ENCODE results near the gene NTNG1. TPM values are rescaled to one million over a fixed set of nuclear protein-coding genes. Genes with fewer than 3 reads are reported as not detected.

NTNG1 gene
- total RNA-seq, 1 donor from 2014 or later, result 8.1 TPM

DNA sequence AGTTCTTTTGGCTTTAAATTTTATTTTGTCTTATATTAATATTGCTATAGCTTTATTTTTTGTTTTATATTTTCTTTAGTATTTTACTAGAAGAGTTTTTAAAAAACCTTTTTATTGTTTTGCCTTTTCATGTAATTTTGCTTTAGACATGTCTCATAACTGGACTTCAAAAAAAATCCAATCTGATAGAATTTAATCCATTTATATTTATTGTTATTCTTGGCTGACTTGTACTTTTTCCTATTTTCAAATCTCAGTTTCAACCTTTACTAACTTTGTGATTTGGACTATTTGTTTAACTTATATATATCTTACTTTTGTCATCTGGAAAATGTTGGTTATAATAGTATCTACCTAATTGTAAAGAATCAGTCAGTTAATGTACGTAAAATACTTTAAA lies 61.2 kb downstream of the NTNG1 start:
- no peaks in the 10 kb centered on the region for H3K9me3 Mint-ChIP-seq (ENCODE audit: unreplicated experiment)
- Histone ChIP-seq H4K20me1 (ENCODE audit: insufficient read depth, low read length) (no peaks in the 10 kb centered on the region), H2AFZ (ENCODE audit: low read depth, low read length) (no peak overlapping the region), H3K79me2 (ENCODE audit: insufficient read depth, low read length) (peaks cover 3% of the 10 kb centered on the region), H3K4me3 (ENCODE audit: insufficient read depth, low read depth, low read length) (no peak overlapping the region), H3K36me3 (ENCODE audit: insufficient read depth, low read length) (no peaks in the 10 kb centered on the region), H3K27ac (ENCODE audit: low read depth, low read length) (no peak overlapping the region), H3K9ac (ENCODE audit: low read length) (no peak overlapping the region), H3K27me3 (ENCODE audit: insufficient read depth, low read length) (no peaks in the 10 kb centered on the region), H3K4me1 (ENCODE audit: insufficient read depth, low read length) (no peaks in the 10 kb centered on the region), H3K9me3 (ENCODE audit: insufficient read depth, low read depth, low read length) (no peaks in the 10 kb centered on the region), H3K4me2 (ENCODE audit: low read length) (no peak overlapping the region)
- DNase-seq (ENCODE audit: low read depth) (no peak), FAIRE-seq (no peak)
- no peak overlapping the region for H3K27ac Mint-ChIP-seq (ENCODE audit: unreplicated experiment)
- H3K4me3 Mint-ChIP-seq (ENCODE audit: unreplicated experiment), result no peak overlapping the region
- no peak for TF ChIP-seq EZH2 (IDR thresholded peaks at IDR 0.05; ENCODE audit: insufficient read depth, low read length)
- TF ChIP-seq, protein P1, sequence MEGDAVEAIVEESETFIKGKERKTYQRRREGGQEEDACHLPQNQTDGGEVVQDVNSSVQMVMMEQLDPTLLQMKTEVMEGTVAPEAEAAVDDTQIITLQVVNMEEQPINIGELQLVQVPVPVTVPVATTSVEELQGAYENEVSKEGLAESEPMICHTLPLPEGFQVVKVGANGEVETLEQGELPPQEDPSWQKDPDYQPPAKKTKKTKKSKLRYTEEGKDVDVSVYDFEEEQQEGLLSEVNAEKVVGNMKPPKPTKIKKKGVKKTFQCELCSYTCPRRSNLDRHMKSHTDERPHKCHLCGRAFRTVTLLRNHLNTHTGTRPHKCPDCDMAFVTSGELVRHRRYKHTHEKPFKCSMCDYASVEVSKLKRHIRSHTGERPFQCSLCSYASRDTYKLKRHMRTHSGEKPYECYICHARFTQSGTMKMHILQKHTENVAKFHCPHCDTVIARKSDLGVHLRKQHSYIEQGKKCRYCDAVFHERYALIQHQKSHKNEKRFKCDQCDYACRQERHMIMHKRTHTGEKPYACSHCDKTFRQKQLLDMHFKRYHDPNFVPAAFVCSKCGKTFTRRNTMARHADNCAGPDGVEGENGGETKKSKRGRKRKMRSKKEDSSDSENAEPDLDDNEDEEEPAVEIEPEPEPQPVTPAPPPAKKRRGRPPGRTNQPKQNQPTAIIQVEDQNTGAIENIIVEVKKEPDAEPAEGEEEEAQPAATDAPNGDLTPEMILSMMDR (IDR thresholded peaks at IDR 0.05; ENCODE audit: insufficient read depth, low read depth, low read length), result no peak
- no peaks in the 10 kb centered on the region for H3K4me1 Mint-ChIP-seq (ENCODE audit: low read depth, unreplicated experiment)
- H3K36me3 Mint-ChIP-seq (ENCODE audit: low read depth, unreplicated experiment), result no peaks in the 10 kb centered on the region
- H3K27me3 Mint-ChIP-seq (ENCODE audit: low read depth, unreplicated experiment), result no peaks in the 10 kb centered on the region

DNA sequence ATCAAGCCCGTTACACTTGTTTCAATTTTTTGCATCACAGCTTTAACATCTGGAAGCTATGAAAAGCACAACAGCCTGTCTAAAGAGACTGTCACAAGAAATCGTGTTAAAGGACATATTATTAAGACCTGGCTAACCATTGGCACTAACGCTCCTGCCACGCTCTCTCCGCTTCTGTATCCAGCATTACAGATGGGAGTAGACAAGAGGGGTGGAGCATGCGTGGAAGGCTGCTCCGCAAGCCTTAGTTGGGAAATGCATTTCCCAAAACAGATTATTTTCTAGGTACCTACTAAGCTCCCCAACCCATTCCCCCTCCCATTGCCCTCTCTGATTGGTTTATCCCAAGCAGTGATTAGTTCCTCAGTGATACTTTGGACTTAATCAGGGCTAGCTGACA lies 72.4 kb downstream of the NTNG1 start:
- no peak overlapping the region for H3K4me3 ChIP-seq (ENCODE audit: insufficient read depth, low read depth, low read length)
- no peaks in the 10 kb centered on the region for H3K9me3 ChIP-seq (ENCODE audit: insufficient read depth, low read depth, low read length)
- H3K4me2 ChIP-seq (ENCODE audit: low read length), result no peak overlapping the region
- Mint-ChIP-seq H3K4me1 (ENCODE audit: low read depth, unreplicated experiment) (no peaks in the 10 kb centered on the region), H3K36me3 (ENCODE audit: low read depth, unreplicated experiment) (peaks cover 2% of the 10 kb centered on the region), H3K27ac (ENCODE audit: unreplicated experiment) (no peak overlapping the region), H3K4me3 (ENCODE audit: unreplicated experiment) (no peak overlapping the region), H3K9me3 (ENCODE audit: unreplicated experiment) (peaks cover 10% of the 10 kb centered on the region), H3K27me3 (ENCODE audit: low read depth, unreplicated experiment) (no peaks in the 10 kb centered on the region)
- H3K79me2 ChIP-seq (ENCODE audit: insufficient read depth, low read length), result no peaks in the 10 kb centered on the region
- no peak for TF ChIP-seq EZH2 (IDR thresholded peaks at IDR 0.05; ENCODE audit: insufficient read depth, low read length)
- TF ChIP-seq, protein P1 (IDR thresholded peaks at IDR 0.05; ENCODE audit: insufficient read depth, low read depth, low read length), result no peak
- FAIRE-seq (no peak), DNase-seq (ENCODE audit: low read depth) (no peak)
- peaks cover 10% of the 10 kb centered on the region for H4K20me1 ChIP-seq (ENCODE audit: insufficient read depth, low read length)
- H3K36me3 ChIP-seq (ENCODE audit: insufficient read depth, low read length), result no peaks in the 10 kb centered on the region
- H3K27me3 ChIP-seq (ENCODE audit: insufficient read depth, low read length), result no peaks in the 10 kb centered on the region
- H3K27ac ChIP-seq (ENCODE audit: low read depth, low read length), result no peak overlapping the region
- no peak overlapping the region for H2AFZ ChIP-seq (ENCODE audit: low read depth, low read length)
- no peak overlapping the region for H3K9ac ChIP-seq (ENCODE audit: low read length)
- H3K4me1 ChIP-seq (ENCODE audit: insufficient read depth, low read length), result no peaks in the 10 kb centered on the region

DNA sequence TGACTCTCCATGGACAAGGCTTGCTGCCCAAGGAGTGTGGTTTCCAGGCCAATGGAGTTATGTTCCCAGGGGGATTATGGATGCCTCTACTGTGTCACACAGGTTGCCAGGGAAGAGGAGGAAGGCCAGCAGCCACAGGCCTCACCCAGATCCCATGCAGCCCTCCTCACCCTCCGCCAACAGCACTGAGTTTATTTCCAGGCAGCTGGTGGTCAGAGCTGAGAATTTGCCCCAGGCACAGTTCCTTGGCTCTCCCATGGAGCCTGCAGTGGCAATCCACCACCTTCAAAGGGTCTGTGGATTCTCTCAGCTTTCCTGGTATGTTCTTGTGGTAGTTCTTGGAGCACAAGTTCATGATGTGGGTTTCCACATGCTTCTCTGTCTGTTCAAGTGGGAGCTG lies 79.2 kb downstream of the NTNG1 start:
- Histone ChIP-seq H4K20me1 (ENCODE audit: insufficient read depth, low read length) (no peaks in the 10 kb centered on the region), H3K9ac (ENCODE audit: low read length) (no peak overlapping the region), H3K27ac (ENCODE audit: low read depth, low read length) (no peak overlapping the region), H3K4me2 (ENCODE audit: low read length) (no peak overlapping the region), H3K9me3 (ENCODE audit: insufficient read depth, low read depth, low read length) (no peaks in the 10 kb centered on the region), H3K79me2 (ENCODE audit: insufficient read depth, low read length) (peaks cover 5% of the 10 kb centered on the region), H3K36me3 (ENCODE audit: insufficient read depth, low read length) (no peaks in the 10 kb centered on the region), H3K4me1 (ENCODE audit: insufficient read depth, low read length) (no peaks in the 10 kb centered on the region), H3K27me3 (ENCODE audit: insufficient read depth, low read length) (no peaks in the 10 kb centered on the region), H3K4me3 (ENCODE audit: insufficient read depth, low read depth, low read length) (no peak overlapping the region), H2AFZ (ENCODE audit: low read depth, low read length) (no peak overlapping the region)
- DNase-seq (ENCODE audit: low read depth) (peak; percentile 58), FAIRE-seq (no peak)
- Mint-ChIP-seq H3K36me3 (ENCODE audit: low read depth, unreplicated experiment) (no peaks in the 10 kb centered on the region), H3K9me3 (ENCODE audit: unreplicated experiment) (peaks cover 14% of the 10 kb centered on the region), H3K27ac (ENCODE audit: unreplicated experiment) (no peak overlapping the region), H3K4me3 (ENCODE audit: unreplicated experiment) (no peak overlapping the region), H3K27me3 (ENCODE audit: low read depth, unreplicated experiment) (no peaks in the 10 kb centered on the region), H3K4me1 (ENCODE audit: low read depth, unreplicated experiment) (no peaks in the 10 kb centered on the region)
- TF ChIP-seq EZH2 (IDR thresholded peaks at IDR 0.05; ENCODE audit: insufficient read depth, low read length), result no peak
- TF ChIP-seq, protein P1 (IDR thresholded peaks at IDR 0.05; ENCODE audit: insufficient read depth, low read depth, low read length), result no peak
